ENCODE data around the gene PICK1. TPM values are rescaled to one million over a fixed set of nuclear protein-coding genes. Genes with fewer than 3 reads are reported as not detected.

The PICK1 gene
- total RNA-seq, 3 donors from 2014 or later, result 42.0 to 61.3 (median 49.9) TPM

DNA sequence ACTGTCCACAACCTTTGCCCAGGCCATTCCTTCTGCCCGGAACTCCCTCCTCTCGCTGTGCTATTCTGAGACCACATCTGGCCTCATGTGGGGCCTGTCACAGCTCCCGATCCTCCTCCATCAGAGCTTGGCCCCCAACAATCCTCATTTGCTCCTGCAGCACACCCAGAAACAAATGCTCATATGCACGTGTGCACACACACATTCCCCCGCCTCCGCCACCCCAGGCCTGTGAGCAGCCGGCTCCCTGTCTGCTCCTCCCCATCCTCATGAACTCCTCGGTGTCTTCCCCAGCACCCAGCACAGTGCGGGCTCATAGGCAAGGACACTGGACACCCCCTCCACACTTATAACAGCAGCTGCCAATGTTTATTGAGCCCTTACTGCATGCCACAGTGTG is 29.7 kb upstream of the PICK1 start:
- Histone ChIP-seq H3K9me3 (no peaks in the 10 kb centered on the region), H3K4me1 (peaks cover 0 to 17% of the 10 kb centered on the region in 2 donors), H3K36me3 (no peaks in the 10 kb centered on the region), H3K27ac (peak overlapping the region in 1 of 2 donors; percentile 52), H3K4me3 (no peak overlapping the region), H3K27me3 (no peaks in the 10 kb centered on the region)
- no peak for DNase-seq (ENCODE audit: low spot score in 2 of 2)
- no peak for TF ChIP-seq POLR2AphosphoS5 (IDR thresholded peaks at IDR 0.05)
- TF ChIP-seq, protein P1, sequence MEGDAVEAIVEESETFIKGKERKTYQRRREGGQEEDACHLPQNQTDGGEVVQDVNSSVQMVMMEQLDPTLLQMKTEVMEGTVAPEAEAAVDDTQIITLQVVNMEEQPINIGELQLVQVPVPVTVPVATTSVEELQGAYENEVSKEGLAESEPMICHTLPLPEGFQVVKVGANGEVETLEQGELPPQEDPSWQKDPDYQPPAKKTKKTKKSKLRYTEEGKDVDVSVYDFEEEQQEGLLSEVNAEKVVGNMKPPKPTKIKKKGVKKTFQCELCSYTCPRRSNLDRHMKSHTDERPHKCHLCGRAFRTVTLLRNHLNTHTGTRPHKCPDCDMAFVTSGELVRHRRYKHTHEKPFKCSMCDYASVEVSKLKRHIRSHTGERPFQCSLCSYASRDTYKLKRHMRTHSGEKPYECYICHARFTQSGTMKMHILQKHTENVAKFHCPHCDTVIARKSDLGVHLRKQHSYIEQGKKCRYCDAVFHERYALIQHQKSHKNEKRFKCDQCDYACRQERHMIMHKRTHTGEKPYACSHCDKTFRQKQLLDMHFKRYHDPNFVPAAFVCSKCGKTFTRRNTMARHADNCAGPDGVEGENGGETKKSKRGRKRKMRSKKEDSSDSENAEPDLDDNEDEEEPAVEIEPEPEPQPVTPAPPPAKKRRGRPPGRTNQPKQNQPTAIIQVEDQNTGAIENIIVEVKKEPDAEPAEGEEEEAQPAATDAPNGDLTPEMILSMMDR (IDR thresholded peaks at IDR 0.05), result no peak
- no peak for TF ChIP-seq POLR2A (IDR thresholded peaks at IDR 0.05)
- intact Hi-C loops (cut with DNase I; ENCODE audit: low total_unique reads), result no loop called here

DNA sequence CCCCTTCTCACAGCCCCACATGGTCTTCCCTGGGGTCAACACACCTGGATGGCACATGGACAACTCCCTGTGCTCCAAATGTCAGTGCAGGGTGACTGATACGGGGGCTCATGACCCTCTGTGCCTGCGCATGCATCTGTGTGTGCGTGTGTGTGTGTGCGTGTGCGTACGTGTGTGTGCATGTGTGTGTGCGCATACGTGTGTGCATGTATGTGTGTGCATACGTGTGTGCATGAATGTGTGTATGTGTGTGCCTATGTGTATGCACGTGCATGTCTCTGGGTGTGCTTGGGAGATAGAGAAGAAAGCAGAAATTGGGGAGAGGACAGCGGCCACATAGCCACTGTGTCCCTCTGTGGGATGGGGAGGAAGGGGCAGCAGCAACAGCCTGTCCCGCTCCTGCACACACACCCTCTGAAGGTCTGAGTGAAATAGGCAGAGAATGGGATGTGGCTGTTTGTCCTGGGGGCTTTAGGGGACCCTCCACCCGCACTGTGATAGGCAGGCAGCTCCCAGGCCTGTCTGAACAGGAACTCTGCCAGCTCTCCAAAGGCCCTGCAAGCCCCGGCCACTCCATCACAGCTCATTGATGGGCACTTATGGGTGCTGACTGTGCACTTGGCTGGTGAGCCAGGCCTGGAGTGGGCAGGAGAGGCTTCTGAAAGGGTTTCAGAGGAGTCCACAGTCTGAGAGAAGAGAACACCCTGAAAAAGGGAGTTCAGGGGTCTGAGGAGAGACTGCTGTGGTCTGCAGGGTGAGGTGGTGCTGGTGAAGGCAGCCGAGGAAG is 28.7 kb upstream of the PICK1 start:
- Histone ChIP-seq H3K27ac (no peak overlapping the region), H3K27me3 (no peaks in the 10 kb centered on the region), H3K9me3 (no peaks in the 10 kb centered on the region), H3K36me3 (no peaks in the 10 kb centered on the region), H3K4me3 (no peak overlapping the region), H3K4me1 (peaks cover 4 to 25% of the 10 kb centered on the region in 2 donors)
- DNase-seq (ENCODE audit: low spot score in 2 of 2), result no peak
- intact Hi-C loops (cut with DNase I; ENCODE audit: low total_unique reads), result no loop called here
- TF ChIP-seq POLR2AphosphoS5 (IDR thresholded peaks at IDR 0.05), result no peak
- TF ChIP-seq POLR2A (IDR thresholded peaks at IDR 0.05), result no peak
- TF ChIP-seq, protein P1 (IDR thresholded peaks at IDR 0.05), result no peak

DNA sequence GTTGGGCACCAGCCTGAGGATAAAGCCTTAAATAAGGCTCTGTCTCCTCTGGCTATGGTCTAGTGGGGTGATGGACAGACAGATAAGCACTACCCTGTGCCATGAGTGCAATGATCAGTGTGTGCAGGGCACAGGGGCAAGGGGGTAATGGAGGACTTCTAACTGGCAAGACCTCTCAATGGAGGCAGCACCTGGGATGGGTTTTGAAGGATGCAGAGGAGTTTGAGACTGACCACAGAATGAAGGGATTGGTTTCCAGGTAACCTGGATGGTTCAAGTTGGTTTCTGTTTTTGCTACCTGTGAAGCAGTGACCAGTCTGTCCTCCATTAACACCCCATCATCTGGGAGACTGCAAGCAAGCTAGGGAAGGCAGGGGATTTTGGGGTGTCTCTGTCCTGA is 27.8 kb upstream of the PICK1 start:
- TF ChIP-seq, protein P1 (IDR thresholded peaks at IDR 0.05), result no peak
- no peak for TF ChIP-seq POLR2A (IDR thresholded peaks at IDR 0.05)
- no peak for TF ChIP-seq POLR2AphosphoS5 (IDR thresholded peaks at IDR 0.05)
- intact Hi-C loops (cut with DNase I; ENCODE audit: low total_unique reads), result no loop called here
- no peaks in the 10 kb centered on the region for H3K36me3 ChIP-seq
- H3K4me3 ChIP-seq, result no peak overlapping the region
- H3K27ac ChIP-seq, result peak overlapping the region in 1 of 2 donors; percentile 72
- DNase-seq (ENCODE audit: low spot score in 2 of 2), result no peak
- no peaks in the 10 kb centered on the region for H3K27me3 ChIP-seq
- H3K4me1 ChIP-seq, result peaks cover 12 to 32% of the 10 kb centered on the region in 2 donors
- no peaks in the 10 kb centered on the region for H3K9me3 ChIP-seq

GRCh38 chr22:38029901-38030300 is 27.3 kb upstream of the PICK1 start:
- no peak for DNase-seq (ENCODE audit: low spot score in 2 of 2)
- TF ChIP-seq POLR2AphosphoS5 (IDR thresholded peaks at IDR 0.05) (no peak), POLR2A (IDR thresholded peaks at IDR 0.05) (no peak)
- TF ChIP-seq, protein P1 (IDR thresholded peaks at IDR 0.05), result no peak
- peaks cover 15 to 38% of the 10 kb centered on the region in 2 donors for H3K4me1 ChIP-seq
- H3K4me3 ChIP-seq, result no peak overlapping the region
- no peaks in the 10 kb centered on the region for H3K36me3 ChIP-seq
- intact Hi-C loops (cut with DNase I; ENCODE audit: low total_unique reads), result loop anchor here (10.0 kb wide), 1 partner anchor 45 kb away; the partner anchor contains the start of gene SOX10
- peak overlapping the region; percentile 72 to 96 for H3K27ac ChIP-seq
- no peaks in the 10 kb centered on the region for H3K27me3 ChIP-seq
- no peaks in the 10 kb centered on the region for H3K9me3 ChIP-seq
